ENCODE results near the gene CFAP157. TPM values are rescaled to one million over a fixed set of nuclear protein-coding genes. Genes with fewer than 3 reads are reported as not detected.

Gene CFAP157
- total and polyA plus RNA-seq, 2 donors (not counting 3 experiments of a cell fraction or from before 2014, with no cell fraction given), result 0.03 TPM; not detected in 1

- H3K27me3 ChIP-seq (ENCODE audit: control insufficient read depth in 2 of 2, insufficient read depth in 2 of 2, low read length in 2 of 2), result no peaks in the 10 kb centered on the region
- intact Hi-C loops (cut with micrococcal nuclease), result loop anchor here (2.0 kb wide), 1 partner anchor 17 kb away; no protein-coding TSS in a partner anchor
- H3K27ac ChIP-seq (ENCODE audit: insufficient read depth, low read depth, low read length), result no peak overlapping the region
- CTCF ChIA-PET, result interaction anchor here (1.1 to 1.2 kb wide), 2 partner anchors 31 to 116 kb away, joined by 3 read pairs; no protein-coding TSS in a partner anchor
- FAIRE-seq (no peak), DNase-seq (ENCODE audit: low read depth, low spot score) (no peak)
- peaks cover 39% of the 10 kb centered on the region for H3K79me2 ChIP-seq (ENCODE audit: control insufficient read depth, insufficient read depth, low read length)
- no peak overlapping the region for H3K9ac ChIP-seq (replicated peaks; ENCODE audit: extremely low read depth, insufficient read depth, low read length)
- peaks cover 12% of the 10 kb centered on the region for H3K4me1 ChIP-seq (ENCODE audit: control insufficient read depth, extremely low read depth, insufficient read depth, low read length)
- peaks cover 19 to 39% of the 10 kb centered on the region in 2 experiments for H3K36me3 ChIP-seq (ENCODE audit: control insufficient read depth in 2 of 2, extremely low read depth in 1 of 2, insufficient read depth in 2 of 2, low read length in 2 of 2)
- POLR2A ChIA-PET, result no interaction called here
- H3K9me3 ChIP-seq (replicated peaks; ENCODE audit: control insufficient read depth, insufficient read depth, low read length), result no peaks in the 10 kb centered on the region
- H4K20me1 ChIP-seq (replicated peaks; ENCODE audit: control insufficient read depth, extremely low read depth, insufficient read depth, low read length), result peaks cover 3% of the 10 kb centered on the region
- H3K9me1 ChIP-seq (replicated peaks; ENCODE audit: control insufficient read depth, extremely low read depth, insufficient read depth, low read length), result no peaks in the 10 kb centered on the region
- no peak overlapping the region for H2AFZ ChIP-seq (ENCODE audit: low read depth, low read length)
- dilution Hi-C loops (cut with MboI; ENCODE audit: extremely low pct_ligation_motif_present, low sequenced_read_pairs), result no loop called here
- H3K4me2 ChIP-seq (ENCODE audit: insufficient read depth, low read length), result no peak overlapping the region
- no TSS peak for BruUV-seq (replicated peaks)
- TF ChIP-seq JUN (IDR thresholded peaks at IDR 0.05; ENCODE audit: borderline replicate concordance, insufficient read depth, insufficient read length, low read depth) (no peak), GATA2 (IDR thresholded peaks at IDR 0.05; ENCODE audit: insufficient read depth, insufficient read length, low read depth, low read length) (no peak), FOS (IDR thresholded peaks at IDR 0.05; ENCODE audit: borderline replicate concordance, insufficient read depth, low read length) (no peak), EZH2 (IDR thresholded peaks at IDR 0.05; ENCODE audit: borderline replicate concordance, low read depth, low read length, severe bottlenecking) (no peak), POLR2AphosphoS5 (IDR thresholded peaks at IDR 0.05; ENCODE audit: insufficient read depth, low read depth, low read length) (no peak), POLR2A (IDR thresholded peaks at IDR 0.05; ENCODE audit: low read depth, low read length) (no peak), MYC (IDR thresholded peaks at IDR 0.05; ENCODE audit: low read depth, low read length) (no peak)
- TF ChIP-seq, protein P1, sequence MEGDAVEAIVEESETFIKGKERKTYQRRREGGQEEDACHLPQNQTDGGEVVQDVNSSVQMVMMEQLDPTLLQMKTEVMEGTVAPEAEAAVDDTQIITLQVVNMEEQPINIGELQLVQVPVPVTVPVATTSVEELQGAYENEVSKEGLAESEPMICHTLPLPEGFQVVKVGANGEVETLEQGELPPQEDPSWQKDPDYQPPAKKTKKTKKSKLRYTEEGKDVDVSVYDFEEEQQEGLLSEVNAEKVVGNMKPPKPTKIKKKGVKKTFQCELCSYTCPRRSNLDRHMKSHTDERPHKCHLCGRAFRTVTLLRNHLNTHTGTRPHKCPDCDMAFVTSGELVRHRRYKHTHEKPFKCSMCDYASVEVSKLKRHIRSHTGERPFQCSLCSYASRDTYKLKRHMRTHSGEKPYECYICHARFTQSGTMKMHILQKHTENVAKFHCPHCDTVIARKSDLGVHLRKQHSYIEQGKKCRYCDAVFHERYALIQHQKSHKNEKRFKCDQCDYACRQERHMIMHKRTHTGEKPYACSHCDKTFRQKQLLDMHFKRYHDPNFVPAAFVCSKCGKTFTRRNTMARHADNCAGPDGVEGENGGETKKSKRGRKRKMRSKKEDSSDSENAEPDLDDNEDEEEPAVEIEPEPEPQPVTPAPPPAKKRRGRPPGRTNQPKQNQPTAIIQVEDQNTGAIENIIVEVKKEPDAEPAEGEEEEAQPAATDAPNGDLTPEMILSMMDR (IDR thresholded peaks at IDR 0.05; ENCODE audit: extremely low read depth in 1 of 2, insufficient read depth in 1 of 2, low read depth in 1 of 2, low read length in 2 of 2), result no peak
- no peak overlapping the region for H3K4me3 ChIP-seq (replicated peaks in 1 of 3; ENCODE audit: insufficient read depth in 1 of 3, low read depth in 1 of 3, low read length in 3 of 3)
Observed at GRCh38 chr9:127753622-127754021, 46.8 kb downstream of the CFAP157 start.

Measured in endothelial cell of umbilical vein (primary cell).